Activated B cell treated with CpG ODN at 0.5 μM for 24 hours (primary cell): ENCODE measurements around the gene LRRC8A. TPM values are rescaled to one million over a fixed set of nuclear protein-coding genes. Genes with fewer than 3 reads are reported as not detected.
"Not testable (repeated sequence)": the region's sequence is repeated elsewhere in the genome, so short reads cannot be mapped to it uniquely, and the experiment has no call there.

Source experiments
- ATAC-seq: fragments of 200-7000 bp; cut with Tn5 transposase; one replicate; pipeline ENCODE4 v1.10.0; 2021; ENCODE audit warnings: low read depth, mild to moderate bottlenecking, moderate library complexity
- CTCF ChIA-PET: fragments of 350-600 bp; sonication (Branson Sonifier 250); formaldehyde crosslinking; loops from one replicate; lab custom pipeline; 2021; ENCODE audit warnings: antibody characterized with exemption; lab: Charles Lee
- POLR2A ChIA-PET: fragments of 350-600 bp; sonication (Branson Sonifier 250); formaldehyde crosslinking; loops from one replicate; lab custom pipeline; 2021; ENCODE audit warnings: antibody characterized with exemption; lab: Charles Lee
- DNase-seq: peaks from one replicate; pipeline ENCODE4 v3.0.0; 2022
- H3K27ac Mint-ChIP-seq: one replicate; pipeline ENCODE4 v1.8.0; 2020; ENCODE audit warnings: mixed read lengths
- H3K27me3 Mint-ChIP-seq: one replicate; pipeline ENCODE4 v1.8.0; 2021; ENCODE audit warnings: mixed read lengths
- H3K36me3 Mint-ChIP-seq: one replicate; pipeline ENCODE4 v1.8.0; 2021; ENCODE audit warnings: low read depth, mixed read lengths
- H3K4me1 Mint-ChIP-seq: one replicate; pipeline ENCODE4 v1.8.0; 2021; ENCODE audit warnings: mixed read lengths
- H3K4me3 Mint-ChIP-seq: one replicate; pipeline ENCODE4 v1.8.0; 2020; ENCODE audit warnings: mild to moderate bottlenecking, mixed read lengths
- H3K9me3 Mint-ChIP-seq: one replicate; pipeline ENCODE4 v1.8.0; 2020; ENCODE audit warnings: mixed read lengths
- intact Hi-C: fragments of 100-400 bp; cut with micrococcal nuclease; formaldehyde crosslinking; loops from one replicate; pipeline ENCODE4 v1.15.1; 2024
- total RNA-seq: library from RNA; stranded (reverse); gene quantifications from 2 replicates; pipeline ENCODE4 v1.2.3, GENCODE V29; 2022
- TF ChIP-seq, protein P1 (sequence below): fragments of 200-600 bp; IDR thresholded peaks from one replicate; pipeline ENCODE4 v1.8.0; 2022; ENCODE audit warnings: antibody characterized with exemption, mild to moderate bottlenecking

LRRC8A gene
- total RNA-seq, 1 donor from 2014 or later = 10.4 TPM

- Mint-ChIP-seq H3K36me3 (peaks cover 14% of the 10 kb centered on the region), H3K27me3 (no peaks in the 10 kb centered on the region), H3K4me3 (no peak overlapping the region), H3K9me3 (peaks cover 9% of the 10 kb centered on the region), H3K4me1 (no peaks in the 10 kb centered on the region), H3K27ac (no peak overlapping the region)
- ChIA-PET CTCF (no interaction called here), POLR2A (interaction anchor here (0.7 kb wide), 1 partner anchor 13 kb away, joined by 10 read pairs; no protein-coding TSS in a partner anchor)
- ATAC-seq (no peak), DNase-seq (no peak)
- TF ChIP-seq, protein P1, sequence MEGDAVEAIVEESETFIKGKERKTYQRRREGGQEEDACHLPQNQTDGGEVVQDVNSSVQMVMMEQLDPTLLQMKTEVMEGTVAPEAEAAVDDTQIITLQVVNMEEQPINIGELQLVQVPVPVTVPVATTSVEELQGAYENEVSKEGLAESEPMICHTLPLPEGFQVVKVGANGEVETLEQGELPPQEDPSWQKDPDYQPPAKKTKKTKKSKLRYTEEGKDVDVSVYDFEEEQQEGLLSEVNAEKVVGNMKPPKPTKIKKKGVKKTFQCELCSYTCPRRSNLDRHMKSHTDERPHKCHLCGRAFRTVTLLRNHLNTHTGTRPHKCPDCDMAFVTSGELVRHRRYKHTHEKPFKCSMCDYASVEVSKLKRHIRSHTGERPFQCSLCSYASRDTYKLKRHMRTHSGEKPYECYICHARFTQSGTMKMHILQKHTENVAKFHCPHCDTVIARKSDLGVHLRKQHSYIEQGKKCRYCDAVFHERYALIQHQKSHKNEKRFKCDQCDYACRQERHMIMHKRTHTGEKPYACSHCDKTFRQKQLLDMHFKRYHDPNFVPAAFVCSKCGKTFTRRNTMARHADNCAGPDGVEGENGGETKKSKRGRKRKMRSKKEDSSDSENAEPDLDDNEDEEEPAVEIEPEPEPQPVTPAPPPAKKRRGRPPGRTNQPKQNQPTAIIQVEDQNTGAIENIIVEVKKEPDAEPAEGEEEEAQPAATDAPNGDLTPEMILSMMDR = no peak
- intact Hi-C loops = no loop called here
Measured at GRCh38 chr9:128846680-128847030, 35.3 kb upstream of the LRRC8A start.

- Mint-ChIP-seq H3K36me3 (peaks cover 12% of the 10 kb centered on the region), H3K27me3 (no peaks in the 10 kb centered on the region), H3K27ac (no peak overlapping the region), H3K4me1 (no peaks in the 10 kb centered on the region), H3K9me3 (peaks cover 9% of the 10 kb centered on the region), H3K4me3 (no peak overlapping the region)
- TF ChIP-seq, protein P1 = no peak
- ChIA-PET POLR2A (no interaction called here), CTCF (no interaction called here)
- no peak for ATAC-seq
- DNase-seq = no peak
- intact Hi-C loops = no loop called here
Measured at GRCh38 chr9:128847803-128848202, 34.1 kb upstream of the LRRC8A start.

- peaks cover 12% of the 10 kb centered on the region for H3K36me3 Mint-ChIP-seq
- DNase-seq, CTCF ChIA-PET, H3K4me1 Mint-ChIP-seq, POLR2A ChIA-PET, ATAC-seq, intact Hi-C loops, H3K27me3 Mint-ChIP-seq, H3K27ac Mint-ChIP-seq, H3K9me3 Mint-ChIP-seq, H3K4me3 Mint-ChIP-seq: not testable (repeated sequence)
Measured at GRCh38 chr9:128851024-128851423, 30.9 kb upstream of the LRRC8A start.

GRCh38 chr9:128851779-128852600 lies 29.9 kb upstream of the LRRC8A start:
- peaks cover 12% of the 10 kb centered on the region for H3K36me3 Mint-ChIP-seq
- H3K9me3 Mint-ChIP-seq, ATAC-seq, POLR2A ChIA-PET, H3K4me1 Mint-ChIP-seq, intact Hi-C loops, CTCF ChIA-PET, H3K27me3 Mint-ChIP-seq, H3K27ac Mint-ChIP-seq, DNase-seq, H3K4me3 Mint-ChIP-seq: not testable (repeated sequence)

DNA sequence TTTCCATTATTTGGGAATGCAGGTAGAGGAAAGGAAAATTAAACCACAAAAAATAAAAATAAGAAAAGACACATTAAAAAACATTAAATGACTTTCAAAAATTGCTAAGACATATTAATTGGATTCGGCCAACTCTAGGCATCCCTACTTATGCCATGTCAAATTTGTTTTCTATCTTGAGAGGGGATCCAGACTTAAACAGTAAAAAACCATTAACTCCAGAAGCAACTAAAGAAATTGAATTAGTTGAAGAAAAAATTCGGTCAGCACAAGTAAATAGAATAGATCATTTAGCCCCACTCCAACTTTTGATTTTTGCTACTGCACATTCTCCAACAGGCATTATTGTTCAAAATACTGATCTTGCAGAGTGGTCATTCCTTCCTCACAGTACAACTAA lies 29.3 kb upstream of the LRRC8A start:
- POLR2A ChIA-PET, H3K27me3 Mint-ChIP-seq, DNase-seq, CTCF ChIA-PET, ATAC-seq, H3K27ac Mint-ChIP-seq, intact Hi-C loops, H3K4me1 Mint-ChIP-seq, H3K4me3 Mint-ChIP-seq, H3K9me3 Mint-ChIP-seq: not testable (repeated sequence)
- H3K36me3 Mint-ChIP-seq = peaks cover 12% of the 10 kb centered on the region

DNA sequence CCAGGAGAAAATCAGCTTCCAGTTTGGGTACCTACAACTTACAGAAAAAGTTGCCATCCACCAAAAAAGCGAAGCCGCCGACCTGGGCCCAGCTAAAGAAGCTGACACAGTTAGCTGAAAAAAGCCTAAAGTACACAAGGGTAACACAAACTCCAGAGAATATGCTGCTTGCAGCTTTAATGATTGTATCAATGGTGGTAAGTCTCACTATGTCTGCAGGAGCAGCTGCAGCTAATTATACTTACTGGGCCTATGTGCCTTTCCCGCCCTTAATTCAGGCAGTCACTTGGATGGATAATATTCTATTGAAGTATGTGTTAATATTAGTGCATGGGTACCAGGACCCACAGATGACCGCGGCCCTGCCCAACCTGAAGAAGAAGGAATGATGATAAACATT lies 27.5 kb upstream of the LRRC8A start:
- H3K4me3 Mint-ChIP-seq, ATAC-seq, CTCF ChIA-PET, H3K4me1 Mint-ChIP-seq, DNase-seq, H3K27me3 Mint-ChIP-seq, H3K9me3 Mint-ChIP-seq, intact Hi-C loops, H3K27ac Mint-ChIP-seq, POLR2A ChIA-PET: not testable (repeated sequence)
- H3K36me3 Mint-ChIP-seq = peaks cover 12% of the 10 kb centered on the region

GRCh38 chr9:128858476-128858875 lies 23.5 kb upstream of the LRRC8A start:
- POLR2A ChIA-PET = interaction anchor here (0.6 kb wide), 1 partner anchor 74 kb away, joined by 4 read pairs; no protein-coding TSS in a partner anchor
- H3K27ac Mint-ChIP-seq, DNase-seq, H3K4me3 Mint-ChIP-seq, H3K4me1 Mint-ChIP-seq, H3K9me3 Mint-ChIP-seq, CTCF ChIA-PET, H3K36me3 Mint-ChIP-seq, ATAC-seq, H3K27me3 Mint-ChIP-seq, intact Hi-C loops: not testable (repeated sequence)
